GM19372 (cell line): Measurements from ENCODE around the gene F8A3.
"Not testable (repeated sequence)": the region's sequence is repeated elsewhere in the genome, so short reads cannot be mapped to it uniquely, and the experiment has no call there.

Source experiments
- ATAC-seq: cut with Tn5 transposase; IDR thresholded peaks from one replicate; pipeline ENCODE4 v1.9.1; 2021; ENCODE audit warnings: mild to moderate bottlenecking, low read depth, moderate library complexity; ENCODE audit not compliant: unreplicated experiment

F8A3 gene

GRCh38 chrX:155458471-155458870 lies at the start of gene F8A3:
F8A3 (minus strand) TSS chrX:155458620; CDS start chrX:155458600, 20 bp downstream.
- ATAC-seq, result peak; percentile 78

GRCh38 chrX:155505296-155505695 lies 46.9 kb upstream of the F8A3 start:
- ATAC-seq, result no peak

- ATAC-seq, result not testable (repeated sequence)
These were observed 36.7 kb upstream of the F8A3 start for GRCh38 chrX:155495134-155495533.

GRCh38 chrX:155491421-155491820 lies 33.0 kb upstream of the F8A3 start:
- ATAC-seq, result not testable (repeated sequence)

GRCh38 chrX:155477136-155477535 lies 18.7 kb upstream of the F8A3 start:
- not testable (repeated sequence) for ATAC-seq

- ATAC-seq, result not testable (repeated sequence)
These were observed 8.0 kb upstream of the F8A3 start for GRCh38 chrX:155466269-155466938.

GRCh38 chrX:155460501-155460900 lies 2.1 kb upstream of the F8A3 start:
- not testable (repeated sequence) for ATAC-seq

GRCh38 chrX:155457761-155458447 lies 516 bp downstream of the F8A3 start:
- ATAC-seq, result peak; percentile 47

- no peak for ATAC-seq
These were observed 17.3 kb downstream of the F8A3 start for GRCh38 chrX:155441097-155441496.

GRCh38 chrX:155435744-155436112 lies 22.7 kb downstream of the F8A3 start:
- ATAC-seq, result no peak

GRCh38 chrX:155434906-155435743 lies 23.3 kb downstream of the F8A3 start:
- ATAC-seq, result no peak

GRCh38 chrX:155417769-155418168 lies 40.7 kb downstream of the F8A3 start:
- no peak for ATAC-seq
